CD4-positive, alpha-beta T cell (primary cell): ENCODE results near the gene SIL1. TPM values are rescaled to one million over a fixed set of nuclear protein-coding genes. Genes with fewer than 3 reads are reported as not detected.

Experiments
- ATAC-seq: fragments of 200-7000 bp; cut with Tn5 transposase; one replicate; pipeline ENCODE4 v1.10.0; 2022; ENCODE audit warnings: mild to moderate bottlenecking; ENCODE audit not compliant: poor library complexity
- CTCF ChIA-PET: fragments of 350-600 bp; sonication (Branson Sonifier 250); formaldehyde crosslinking; loops from one replicate; lab custom pipeline; 2021; ENCODE audit warnings: antibody characterized with exemption, inconsistent platforms; lab: Charles Lee
- POLR2A ChIA-PET: fragments of 350-600 bp; sonication (Branson Sonifier 250); formaldehyde crosslinking; loops from one replicate; lab custom pipeline; 2021; ENCODE audit warnings: antibody characterized with exemption, inconsistent platforms; lab: Charles Lee
- DNase-seq, 14 experiments: peaks; one replicate each; pipeline ENCODE4 v3.0.0-alpha.2; 2013 to 2020; ENCODE audit warnings: mixed read lengths in 2 of 14
- H3K27ac ChIP-seq, 2 donors: one replicate each; pipeline versions ENCODE4 v1.5.1 to v1.7.0; 2013; ENCODE audit warnings: low read length in 2 of 2, low read depth in 1 of 2, mild to moderate bottlenecking in 1 of 2
- H3K27me3 ChIP-seq, 2 experiments: 1 replicate in 1 of 2; 2 replicates in 1 of 2; pipeline versions ENCODE4 v1.6.1 to v1.7.0; 2013; ENCODE audit warnings: low read length in 2 of 2, control low read depth in 1 of 2, mild to moderate bottlenecking in 1 of 2, moderate library complexity in 1 of 2; ENCODE audit not compliant: insufficient read depth in 2 of 2, control insufficient read depth in 1 of 2
- H3K36me3 ChIP-seq: one replicate; pipeline ENCODE4 v1.6.1; 2013; ENCODE audit warnings: low read length, control low read depth; ENCODE audit not compliant: insufficient read depth
- H3K4me1 ChIP-seq: one replicate; pipeline ENCODE4 v1.6.1; 2013; ENCODE audit warnings: low read length, control low read depth; ENCODE audit not compliant: insufficient read depth
- H3K4me3 ChIP-seq: one replicate; pipeline ENCODE4 v1.5.1; 2013; ENCODE audit warnings: mild to moderate bottlenecking, low read length, moderate library complexity
- H3K9me3 ChIP-seq, 2 experiments: 1 replicate in 1 of 2; 2 replicates in 1 of 2; pipeline versions ENCODE4 v1.6.1 to v1.7.0; 2013; ENCODE audit warnings: low read length in 2 of 2, mild to moderate bottlenecking in 2 of 2, control low read depth in 1 of 2, moderate library complexity in 1 of 2; ENCODE audit not compliant: control insufficient read depth in 1 of 2, insufficient read depth in 1 of 2
- H3K27ac Mint-ChIP-seq: one replicate; pipeline ENCODE4 v1.8.0; 2020; ENCODE audit warnings: mixed read lengths
- H3K27me3 Mint-ChIP-seq: one replicate; pipeline ENCODE4 v1.8.0; 2021; ENCODE audit warnings: mixed read lengths
- H3K36me3 Mint-ChIP-seq: one replicate; pipeline ENCODE4 v1.8.0; 2021; ENCODE audit warnings: low read depth, mixed read lengths
- H3K4me1 Mint-ChIP-seq: one replicate; pipeline ENCODE4 v1.8.0; 2021; ENCODE audit warnings: low read depth, mixed read lengths
- H3K4me3 Mint-ChIP-seq: one replicate; pipeline ENCODE4 v1.8.0; 2020; ENCODE audit warnings: mild to moderate bottlenecking, mixed read lengths
- H3K9me3 Mint-ChIP-seq: one replicate; pipeline ENCODE4 v1.8.0; 2020; ENCODE audit warnings: mixed read lengths
- CTCF ChIP-seq: fragments of 200-600 bp; IDR thresholded peaks from one replicate; pipeline ENCODE4 v1.8.0; 2022; ENCODE audit warnings: antibody characterized with exemption, mild to moderate bottlenecking
- intact Hi-C, 2 experiments: fragments of 100-400 bp; cut with DNase I in 1 of 2; cut with micrococcal nuclease in 1 of 2; formaldehyde crosslinking; loops; one replicate each; pipeline versions ENCODE4 v1.15.1 to v1.9.0; 2023 to 2025; cut with DNase I, micrococcal nuclease
- total RNA-seq, 174 experiments: library from RNA in 2 of 174; stranded (reverse) in 2 of 174; gene quantifications; one replicate each; pipeline ENCODE4 v1.2.3 and lab custom pipeline; 2021 to 2026

Gene SIL1
- total RNA-seq, 2 experiments from 2014 or later = 5.6 to 9.2 TPM

- ChIA-PET CTCF (no interaction called here), POLR2A (no interaction called here)
- no peak for DNase-seq
- TF ChIP-seq CTCF = no peak
- Mint-ChIP-seq H3K4me1 (no peaks in the 10 kb centered on the region), H3K27me3 (no peaks in the 10 kb centered on the region), H3K4me3 (no peak overlapping the region), H3K27ac (no peak overlapping the region), H3K9me3 (no peaks in the 10 kb centered on the region), H3K36me3 (no peaks in the 10 kb centered on the region)
- no peak for ATAC-seq
- Histone ChIP-seq H3K27me3 (no peaks in the 10 kb centered on the region), H3K27ac (no peak overlapping the region), H3K36me3 (no peaks in the 10 kb centered on the region), H3K4me3 (no peak overlapping the region), H3K9me3 (no peaks in the 10 kb centered on the region), H3K4me1 (no peaks in the 10 kb centered on the region)
- intact Hi-C loops = no loop called here
Observed at GRCh38 chr5:139205586-139205985, 7.4 kb upstream of the SIL1 start.

- H3K27ac ChIP-seq = no peak overlapping the region
- H3K36me3 ChIP-seq = no peaks in the 10 kb centered on the region
- ATAC-seq (no peak), DNase-seq (no peak)
- no peak overlapping the region for H3K27ac Mint-ChIP-seq
- H3K27me3 Mint-ChIP-seq = no peaks in the 10 kb centered on the region
- ChIA-PET CTCF (no interaction called here), POLR2A (no interaction called here)
- H3K27me3 ChIP-seq = no peaks in the 10 kb centered on the region
- no peaks in the 10 kb centered on the region for H3K36me3 Mint-ChIP-seq
- no peaks in the 10 kb centered on the region for H3K4me1 Mint-ChIP-seq
- TF ChIP-seq CTCF = no peak
- no peak overlapping the region for H3K4me3 Mint-ChIP-seq
- no peak overlapping the region for H3K4me3 ChIP-seq
- intact Hi-C loops = no loop called here
- no peaks in the 10 kb centered on the region for H3K4me1 ChIP-seq
- H3K9me3 Mint-ChIP-seq = no peaks in the 10 kb centered on the region
- H3K9me3 ChIP-seq = no peaks in the 10 kb centered on the region
Observed at GRCh38 chr5:139205124-139205523, 7.0 kb upstream of the SIL1 start.

GRCh38 chr5:139204196-139204595 lies 6.0 kb upstream of the SIL1 start:
- H3K36me3 ChIP-seq = no peaks in the 10 kb centered on the region
- H3K4me1 Mint-ChIP-seq = no peaks in the 10 kb centered on the region
- intact Hi-C loops = loop anchor here in 1 of 2 experiments (5.0 kb wide), 1 partner anchor 198 kb away; the partner anchor contains the start of gene SPATA24
- H3K4me3 Mint-ChIP-seq = no peak overlapping the region
- H3K27ac Mint-ChIP-seq = no peak overlapping the region
- no peaks in the 10 kb centered on the region for H3K27me3 Mint-ChIP-seq
- no peaks in the 10 kb centered on the region for H3K36me3 Mint-ChIP-seq
- TF ChIP-seq CTCF = no peak
- no peak for DNase-seq
- H3K4me3 ChIP-seq = no peak overlapping the region
- ATAC-seq = no peak
- no peaks in the 10 kb centered on the region for H3K4me1 ChIP-seq
- H3K9me3 Mint-ChIP-seq = no peaks in the 10 kb centered on the region
- CTCF ChIA-PET = no interaction called here
- POLR2A ChIA-PET = no interaction called here
- no peaks in the 10 kb centered on the region for H3K27me3 ChIP-seq
- no peak overlapping the region for H3K27ac ChIP-seq
- H3K9me3 ChIP-seq = no peaks in the 10 kb centered on the region
